Measurements from ENCODE around the gene ADGRD1.

The ADGRD1 gene

DNA sequence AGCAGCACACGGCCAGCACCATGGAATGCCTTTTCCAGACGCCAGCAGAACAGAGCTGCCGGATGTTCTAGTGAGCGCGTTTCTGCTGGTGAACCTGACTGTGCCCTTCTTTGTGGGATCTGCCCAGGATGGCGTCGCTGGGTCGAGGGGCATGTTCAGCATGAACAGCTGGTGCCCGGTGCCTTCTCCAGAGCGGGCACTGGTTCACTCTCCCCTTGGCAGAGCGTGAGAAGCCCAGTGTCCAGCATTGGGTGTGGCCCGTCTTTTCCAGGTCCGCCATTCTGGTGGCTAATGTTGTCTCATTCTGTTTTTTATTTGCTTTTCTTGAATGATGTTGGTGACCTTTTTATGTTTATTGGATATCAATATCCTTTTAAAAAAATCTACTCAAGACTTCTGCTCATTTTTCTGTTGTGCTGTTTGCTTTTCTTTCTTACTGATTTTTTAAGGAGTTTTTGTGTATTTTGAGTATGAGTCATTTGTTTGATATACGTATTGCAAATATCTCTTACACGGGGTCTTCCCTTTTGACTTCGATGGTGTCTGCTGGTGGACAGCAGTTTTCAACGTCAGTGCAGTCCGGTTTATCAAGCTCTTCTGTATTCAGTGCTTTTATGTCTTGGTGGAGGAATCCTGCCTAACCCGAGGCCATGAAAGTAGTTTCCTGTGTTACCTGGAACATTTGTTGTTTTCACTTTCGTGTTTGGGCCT, 74.3 kb downstream of the ADGRD1 start:
- DNase-seq, result no peak

DNA sequence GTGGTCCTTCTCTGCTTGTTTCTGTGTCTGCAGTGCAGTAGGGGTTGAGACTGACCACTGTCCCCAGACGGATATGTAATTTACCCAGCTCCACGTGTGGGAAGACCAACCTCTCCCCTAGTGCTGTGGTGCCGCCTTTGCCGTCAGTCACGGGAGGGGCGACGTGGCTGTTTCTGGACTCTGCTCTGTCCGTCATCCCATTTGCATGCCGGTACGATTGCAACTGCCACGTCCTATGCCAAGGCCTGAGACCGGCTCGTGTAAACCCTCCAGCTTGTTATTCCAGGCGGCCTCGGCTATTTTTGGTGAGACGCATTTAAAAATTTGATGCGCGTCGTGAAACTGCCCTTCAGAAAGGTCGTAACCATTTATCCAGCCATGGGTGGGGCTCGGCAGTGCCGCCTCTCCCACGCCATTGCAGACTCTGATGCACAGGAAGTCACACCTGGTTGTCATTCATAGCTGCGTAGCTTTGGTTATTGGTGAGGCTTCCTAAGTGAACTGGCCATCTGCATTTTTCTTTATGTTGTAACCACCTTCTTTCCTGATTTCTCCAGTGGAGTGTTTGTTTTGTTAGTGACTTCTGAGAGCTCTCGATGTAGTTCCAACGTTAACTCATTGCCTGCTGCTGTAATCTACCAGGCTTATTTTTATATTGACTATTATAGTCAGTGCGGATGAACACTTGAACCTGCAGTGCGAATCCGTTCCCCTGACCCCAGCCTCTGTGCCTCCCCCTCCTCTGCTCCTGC, 75.1 kb downstream of the ADGRD1 start:
- DNase-seq, result no peak

DNA sequence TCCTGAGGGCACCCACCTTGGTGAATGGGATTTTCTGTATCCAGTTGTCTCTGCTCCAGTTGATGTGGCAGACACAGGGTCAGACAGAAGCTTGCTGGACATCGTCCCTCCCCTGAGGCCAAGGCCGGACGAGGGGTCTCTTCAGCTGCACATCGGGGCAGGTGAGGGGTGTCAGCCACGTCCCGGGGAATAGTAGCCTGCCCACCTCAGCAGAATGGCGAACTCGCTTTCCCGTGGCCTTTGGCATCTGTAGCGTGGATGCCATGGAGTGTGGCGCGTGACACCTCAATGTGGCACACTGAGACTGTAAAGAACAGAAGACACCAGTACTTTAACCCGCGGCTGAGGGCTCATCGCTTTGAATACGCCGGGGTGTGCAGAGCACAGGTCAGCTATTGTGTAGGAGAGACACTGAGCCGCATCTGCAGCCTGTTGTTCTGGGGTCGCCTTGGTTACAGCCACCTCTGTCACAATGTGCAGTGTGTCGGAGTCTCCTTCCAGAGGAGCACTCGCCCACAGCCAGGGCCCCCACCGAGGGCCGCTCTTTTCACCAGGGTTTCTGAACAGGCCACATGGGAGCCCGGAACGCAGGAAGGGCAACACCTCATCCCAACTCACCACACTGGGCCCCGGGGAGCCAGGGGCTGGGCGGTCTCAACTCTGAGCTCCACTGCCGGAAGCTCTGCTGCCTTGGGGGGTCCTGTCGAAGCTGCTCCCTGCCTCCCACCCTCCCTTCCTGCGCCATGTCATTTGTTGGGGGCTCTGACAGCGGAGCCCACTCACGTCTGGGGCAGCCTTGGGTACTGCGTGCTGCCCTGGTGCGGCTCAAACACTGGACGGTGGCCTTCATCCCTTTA, 77.0 kb downstream of the ADGRD1 start:
- DNase-seq, result no peak

DNA sequence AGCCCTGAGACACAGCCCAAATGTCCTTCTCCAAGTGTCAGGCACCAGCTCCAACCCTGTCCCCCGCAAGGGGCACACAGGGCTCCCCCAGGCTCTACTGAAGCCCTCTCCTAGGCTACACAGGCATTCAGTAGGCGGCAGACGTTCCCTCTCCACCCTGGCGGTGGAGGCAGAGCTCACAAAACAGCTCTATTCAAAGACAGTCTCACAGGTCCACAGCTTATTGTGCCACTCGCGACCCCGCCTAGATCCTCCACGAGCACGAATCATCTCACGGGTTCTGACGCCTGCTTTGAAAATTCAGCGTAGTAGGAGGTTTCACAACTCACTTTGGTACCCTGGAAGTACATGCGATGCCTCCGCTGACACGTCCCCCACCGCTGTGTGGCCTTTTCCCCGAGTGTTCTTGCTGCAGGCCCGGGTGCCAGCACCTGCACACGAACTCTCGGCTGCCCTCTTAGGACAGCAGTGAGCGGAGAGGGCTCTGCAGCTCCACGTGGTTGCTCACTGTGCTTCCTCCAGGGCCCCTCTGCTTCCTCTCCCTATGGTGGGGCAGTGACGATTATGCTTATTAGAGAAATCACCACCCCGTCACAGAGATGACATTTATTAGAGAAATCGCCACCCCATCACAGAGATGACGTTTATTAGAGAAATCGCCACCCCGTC, 78.5 kb downstream of the ADGRD1 start:
- DNase-seq, result no peak

DNA sequence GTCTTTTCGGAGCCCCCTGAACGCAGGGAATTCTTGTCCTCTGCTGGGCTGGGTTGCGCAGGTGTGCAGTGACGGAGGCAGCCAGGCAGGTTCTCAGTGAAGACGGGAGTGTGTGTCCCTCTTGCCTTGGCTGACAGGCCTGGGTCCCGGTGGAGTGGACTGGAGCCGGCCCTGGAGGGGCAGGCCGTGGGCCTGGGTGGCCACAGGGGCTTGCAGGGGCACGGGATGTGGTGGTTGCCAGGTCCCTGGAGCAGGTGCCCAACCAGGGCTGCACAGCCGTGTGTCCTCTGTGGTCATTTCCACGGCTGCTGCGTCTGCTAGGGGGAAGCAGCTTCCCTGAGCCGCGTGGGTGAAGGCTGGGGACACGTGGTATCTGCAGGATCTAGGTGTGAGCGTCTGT, 79.8 kb downstream of the ADGRD1 start:
- no peak for DNase-seq

DNA sequence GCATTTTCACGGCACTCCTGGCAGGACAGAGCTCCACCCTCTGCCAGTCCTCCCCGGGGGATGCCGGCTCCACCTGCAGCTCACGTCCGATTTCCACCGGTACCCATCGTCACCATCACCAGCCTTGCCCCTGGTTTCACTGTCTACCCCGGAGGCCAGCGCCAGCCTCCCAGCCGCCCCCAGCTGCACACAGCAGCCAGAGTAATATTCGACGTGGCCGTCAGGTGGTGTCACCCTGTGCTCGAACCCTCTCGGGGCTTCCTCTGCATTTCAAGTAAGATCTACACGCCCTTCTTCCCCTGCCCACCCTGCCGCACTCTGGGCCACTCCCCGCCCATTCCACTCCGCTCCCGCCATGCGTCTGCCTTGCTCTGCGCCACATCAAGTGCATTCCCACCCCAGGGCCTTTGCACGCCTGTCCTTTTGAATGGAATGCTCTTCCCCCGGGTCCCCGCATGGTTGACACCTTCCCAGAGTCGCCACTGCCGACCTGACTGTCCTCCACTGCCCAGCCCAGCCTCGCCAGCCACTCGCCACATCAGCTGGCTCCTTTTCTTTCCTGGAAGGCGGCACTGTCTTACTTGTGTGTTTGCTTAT, 80.3 kb downstream of the ADGRD1 start:
- DNase-seq, result no peak

GRCh38 chr12:131034631-131035244, 81.0 kb downstream of the ADGRD1 start:
- no peak for DNase-seq

DNA sequence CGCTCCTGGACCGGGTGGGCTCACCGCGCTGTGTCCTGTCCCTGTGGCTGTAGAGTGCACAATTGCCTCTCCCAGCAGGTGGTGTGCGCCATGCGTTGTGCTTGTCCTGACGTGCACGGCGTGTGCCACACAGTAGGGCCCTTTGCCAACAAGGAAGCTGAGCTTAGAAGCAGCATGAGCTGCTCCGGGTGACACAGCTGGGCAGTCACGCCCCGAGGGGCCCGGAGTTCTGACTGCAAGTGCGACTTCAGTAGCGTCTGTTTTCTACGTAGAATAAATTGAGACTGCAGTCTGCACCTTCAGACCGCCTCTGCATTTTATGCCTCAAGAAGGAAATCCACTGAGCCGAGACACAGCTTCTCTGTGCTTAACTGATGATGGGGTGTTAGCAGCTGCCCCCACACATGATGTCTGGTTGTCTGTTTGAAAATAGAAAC, 81.6 kb downstream of the ADGRD1 start:
- DNase-seq, result no peak

- DNase-seq, result no peak
These were observed 84.5 kb downstream of the ADGRD1 start for GRCh38 chr12:131038159-131038558.

- DNase-seq, result no peak
These were observed 85.5 kb downstream of the ADGRD1 start for GRCh38 chr12:131038961-131039950.

DNA sequence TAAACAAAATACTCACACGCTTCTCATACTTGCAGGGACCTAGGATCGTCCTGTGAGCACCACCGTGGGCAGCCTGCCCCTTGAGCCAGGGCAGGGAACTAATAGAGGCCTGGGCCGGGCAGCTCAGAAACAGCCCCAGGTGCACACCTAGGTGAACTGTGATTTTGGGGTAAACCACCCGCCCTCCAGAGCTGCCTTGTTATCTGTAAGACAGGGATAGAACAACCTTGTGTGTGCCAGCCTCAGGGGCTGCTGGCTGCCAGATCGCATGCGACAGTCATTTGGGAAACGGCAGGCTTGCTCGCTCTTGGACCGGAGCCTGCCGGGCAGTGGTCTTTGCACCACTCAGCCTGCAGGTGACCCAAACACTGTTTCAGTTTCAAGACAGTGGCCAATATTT, 86.8 kb downstream of the ADGRD1 start:
- no peak for DNase-seq

- DNase-seq, result no peak
These were observed 87.7 kb downstream of the ADGRD1 start for GRCh38 chr12:131041216-131041967.

- DNase-seq, result no peak
These were observed 88.5 kb downstream of the ADGRD1 start for GRCh38 chr12:131041968-131042833.

GRCh38 chr12:131042834-131043245, 89.1 kb downstream of the ADGRD1 start:
- DNase-seq, result no peak

DNA sequence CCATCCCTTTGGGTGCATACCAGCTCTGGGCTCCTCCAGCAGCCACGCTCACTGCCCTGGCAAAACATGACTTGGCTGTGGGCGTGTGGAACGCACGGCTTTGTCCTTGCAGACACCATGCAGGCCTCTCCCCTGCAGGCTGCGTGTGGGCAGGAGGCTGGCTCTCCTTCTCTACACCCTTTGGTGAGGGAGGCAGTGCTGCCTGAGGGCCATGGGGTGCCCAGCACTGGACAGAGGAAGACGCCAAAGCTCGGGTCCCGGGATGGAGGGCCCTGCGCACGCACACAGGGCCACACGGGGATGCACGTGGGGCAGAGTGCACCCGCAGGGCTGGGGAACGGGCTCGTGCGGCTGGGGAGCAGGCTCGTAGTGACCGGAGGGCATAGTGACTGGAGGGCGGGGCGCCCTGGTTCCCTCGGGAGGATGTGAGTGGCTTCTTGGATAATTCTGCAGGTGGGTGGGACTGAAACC, 89.7 kb downstream of the ADGRD1 start:
- DNase-seq, result no peak

- DNase-seq, result no peak
These were observed 90.4 kb downstream of the ADGRD1 start for GRCh38 chr12:131044136-131044535.

- DNase-seq, result no peak
These were observed 91.2 kb downstream of the ADGRD1 start for GRCh38 chr12:131044760-131045381.

- no peak for DNase-seq
These were observed 92.2 kb downstream of the ADGRD1 start for GRCh38 chr12:131045705-131046460.
